ENCODE results near the gene NIPA2.

NIPA2 gene

DNA sequence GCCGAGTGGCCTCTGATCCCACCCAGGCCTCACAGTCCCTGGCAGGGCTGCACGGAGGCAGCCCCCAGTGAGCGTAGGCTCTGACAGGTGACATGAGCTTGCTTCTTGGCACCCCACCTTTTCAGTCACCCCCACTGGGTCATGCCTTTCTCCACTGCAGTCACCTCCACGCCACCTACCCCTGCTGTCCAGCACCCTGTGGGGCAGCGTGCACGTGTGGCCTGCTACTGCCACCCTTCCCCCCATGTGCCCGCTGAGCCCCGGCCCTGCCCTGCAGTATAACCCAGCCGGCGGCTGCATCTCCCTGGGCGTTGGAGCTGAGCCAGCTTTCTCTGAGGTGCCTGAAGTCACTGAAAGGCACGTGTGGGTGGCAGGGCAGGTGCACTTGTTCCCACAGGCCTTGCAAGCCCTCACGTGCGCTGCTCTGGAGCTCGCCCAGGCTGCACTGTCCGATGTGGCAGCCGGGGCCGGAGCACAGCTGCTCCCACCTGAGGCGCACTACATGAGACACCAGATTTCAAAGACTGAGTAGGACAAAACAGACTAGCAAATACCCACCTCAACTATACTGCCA, 65.6 kb downstream of the NIPA2 start:
- DNase-seq: no peak

- DNase-seq: no peak
Measured at GRCh38 chr15:22904736-22905135, 66.3 kb downstream of the NIPA2 start.

GRCh38 chr15:22907161-22907950, 68.9 kb downstream of the NIPA2 start:
- no peak for DNase-seq

- no peak for DNase-seq
Measured at GRCh38 chr15:22908830-22909229, 70.4 kb downstream of the NIPA2 start.

GRCh38 chr15:22911306-22911705, 72.8 kb downstream of the NIPA2 start:
- DNase-seq: no peak

GRCh38 chr15:22912256-22912655, 73.8 kb downstream of the NIPA2 start:
- no peak for DNase-seq

DNA sequence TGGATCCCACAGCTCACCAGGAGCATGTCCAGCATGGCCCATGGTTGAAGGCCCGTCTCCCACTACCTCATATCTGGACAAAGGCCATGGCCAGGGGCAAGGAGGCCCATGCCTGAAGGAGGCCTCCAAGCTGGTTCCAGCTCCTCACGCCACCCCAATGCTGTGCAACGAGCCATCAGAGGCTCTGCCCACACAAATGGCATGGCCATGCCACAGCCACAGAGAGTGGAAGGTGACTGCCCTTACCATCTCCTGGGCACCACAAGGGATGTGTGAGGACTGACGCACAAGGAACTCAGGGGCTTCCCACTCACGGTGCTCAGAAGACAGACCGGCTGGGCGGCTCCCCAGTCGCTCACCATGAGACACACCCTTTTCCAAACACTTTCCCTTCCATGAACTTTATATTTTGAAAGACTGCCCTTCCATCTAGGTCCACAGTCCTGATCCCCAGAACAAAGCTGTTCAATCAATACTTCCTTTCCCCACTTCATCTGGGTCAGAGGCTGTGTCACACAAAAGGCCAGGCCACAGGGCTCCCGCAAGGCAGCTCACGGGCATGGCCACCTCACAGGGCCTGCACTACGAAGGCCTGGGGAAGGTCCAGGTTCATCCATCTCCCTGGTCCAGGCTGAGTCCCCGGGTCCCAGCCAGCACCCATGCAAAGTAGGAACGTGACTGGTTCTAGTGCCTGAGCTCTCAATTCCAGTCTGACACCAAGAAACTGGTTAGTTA, 75.3 kb downstream of the NIPA2 start:
- no peak for DNase-seq

DNA sequence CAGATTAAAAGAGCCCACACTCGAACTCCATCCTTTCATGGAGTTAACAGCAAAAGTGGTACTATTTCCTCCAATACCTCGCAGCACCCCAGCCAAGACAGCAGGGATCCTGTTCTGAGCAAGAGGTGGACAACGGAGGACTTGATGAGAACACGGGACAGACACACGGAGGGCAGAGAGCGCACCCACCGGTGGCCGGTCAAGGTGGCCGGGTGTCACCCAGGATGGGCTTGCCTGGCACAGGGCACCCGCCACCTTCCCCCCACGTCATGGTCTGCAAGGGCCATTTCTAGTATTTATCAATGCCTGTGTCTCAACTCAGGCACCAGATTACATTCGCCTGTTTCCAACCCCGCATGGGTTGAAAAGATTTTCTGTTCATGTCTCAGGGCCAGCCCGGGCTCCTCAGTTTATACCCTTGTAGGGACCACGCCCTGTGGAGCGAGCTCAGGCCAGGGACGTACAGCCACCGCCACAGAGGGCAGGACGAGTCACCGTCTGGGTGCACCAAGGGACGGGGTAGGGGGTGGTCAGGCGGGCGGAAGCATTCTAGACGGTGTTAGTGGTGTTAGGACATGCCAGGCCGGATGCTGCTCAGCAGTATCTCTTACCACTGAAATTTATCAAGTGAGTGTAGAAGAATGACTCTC, 77.5 kb downstream of the NIPA2 start:
- DNase-seq: no peak

DNA sequence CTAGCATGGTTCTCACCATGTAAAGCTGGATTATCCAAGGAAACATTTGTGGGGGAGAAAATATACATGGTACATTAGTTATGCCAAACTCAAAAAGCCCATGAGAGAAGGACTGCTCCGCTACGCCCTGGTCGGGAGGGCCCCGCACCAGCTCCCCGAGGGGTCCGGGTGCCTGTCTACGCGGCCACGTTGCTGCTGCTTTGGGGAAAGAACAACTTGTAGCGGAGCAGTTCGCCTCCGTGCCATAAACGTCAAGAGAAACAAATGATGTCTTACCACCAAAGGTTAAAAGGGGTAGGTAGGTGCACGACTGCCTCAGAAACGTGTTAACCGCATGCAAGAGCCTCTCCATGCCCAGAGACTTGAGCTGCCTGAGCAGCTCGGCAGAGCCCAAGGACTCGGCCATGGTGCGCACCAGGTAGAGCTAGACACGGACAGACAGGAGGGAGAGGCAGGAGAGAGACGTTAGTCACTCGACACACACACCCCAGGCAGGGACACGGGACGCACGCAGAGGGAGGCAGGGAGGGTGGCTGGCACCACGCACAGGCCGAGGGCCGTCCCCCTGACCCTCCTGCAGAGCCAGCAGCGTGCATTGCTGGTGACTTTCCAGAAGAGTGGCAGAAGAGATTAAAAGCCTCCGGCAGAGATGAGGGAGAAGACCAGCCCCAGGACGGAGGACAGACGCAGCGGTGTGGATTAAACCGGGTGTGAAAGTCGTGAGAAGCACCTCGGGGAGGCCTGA, 78.3 kb downstream of the NIPA2 start:
- DNase-seq: no peak

- no peak for DNase-seq
Measured at GRCh38 chr15:22917556-22917955, 79.1 kb downstream of the NIPA2 start.
